Body of pancreas (tissue), 4 donors: ENCODE results near the gene TRIP13.

Source experiments
- CTCF ChIP-seq, 7 experiments: fragments of 450-650 bp in 4 of 7; fragments of 200-600 bp in 3 of 7; sonication (generic) in 3 of 7; IDR thresholded peaks; one replicate each; pipeline ENCODE4 v1.5.1; 2016 to 2019; ENCODE audit warnings: antibody characterized with exemption in 7 of 7
- POLR2A ChIP-seq, 3 donors: fragments of 450-650 bp; IDR thresholded peaks; one replicate each; pipeline ENCODE4 v1.6.1; 2016; ENCODE audit warnings: antibody characterized with exemption in 3 of 3, mild to moderate bottlenecking in 2 of 3

GRCh38 chr5:900781-901180 lies 8.1 kb downstream of the TRIP13 start:
- TF ChIP-seq CTCF (IDR thresholded peaks at IDR 0.05) (no peak), POLR2A (IDR thresholded peaks at IDR 0.05) (no peak)
